B cell (primary cell): ENCODE results near the gene JAK3. TPM values are rescaled to one million over a fixed set of nuclear protein-coding genes. Genes with fewer than 3 reads are reported as not detected.
"Not testable (repeated sequence)": the region's sequence is repeated elsewhere in the genome, so short reads cannot be mapped to it uniquely, and the experiment has no call there.

Source experiments
- ATAC-seq: fragments of 200-7000 bp; cut with Tn5 transposase; one replicate; pipeline ENCODE4 v1.10.0; 2021; ENCODE audit warnings: low read depth, mild to moderate bottlenecking, moderate number of reproducible peaks, moderate library complexity
- CTCF ChIA-PET: fragments of 350-600 bp; sonication (Branson Sonifier 250); formaldehyde crosslinking; loops from one replicate; lab custom pipeline; 2021; ENCODE audit warnings: antibody characterized with exemption, inconsistent platforms; lab: Charles Lee
- POLR2A ChIA-PET: fragments of 350-600 bp; sonication (Branson Sonifier 250); formaldehyde crosslinking; loops from one replicate; lab custom pipeline; 2021; ENCODE audit warnings: antibody characterized with exemption; lab: Charles Lee
- DNase-seq: peaks from one replicate; pipeline ENCODE4 v3.0.0; 2013
- H2AFZ ChIP-seq: 2 replicates; pipeline ENCODE4 v1.6.1; 2012; ENCODE audit warnings: mild to moderate bottlenecking, low read depth, low read length; ENCODE audit not compliant: insufficient read depth, poor library complexity, severe bottlenecking
- H3K27ac ChIP-seq, 2 donors: 1 replicate in 1 of 2; 2 replicates in 1 of 2; pipeline ENCODE4 v1.5.1; 2012 to 2013; ENCODE audit warnings: low read length in 2 of 2, mild to moderate bottlenecking in 2 of 2, moderate library complexity in 1 of 2
- H3K27me3 ChIP-seq, 4 experiments: fragments of 200-600 bp in 1 of 4; sonication (generic) in 1 of 4; replicated peaks in 1 of 4; 1 replicate in 2 of 4; 2 replicates in 2 of 4; pipeline versions ENCODE4 v1.6.1 to v1.7.0; 2013 to 2016; ENCODE audit warnings: low read length in 3 of 4, mild to moderate bottlenecking in 2 of 4, mixed read lengths in 1 of 4, moderate library complexity in 1 of 4; ENCODE audit not compliant: insufficient read depth in 4 of 4, control insufficient read depth in 3 of 4; ENCODE audit errors: control extremely low read depth in 1 of 4
- H3K36me3 ChIP-seq, 2 experiments: replicated peaks in 1 of 2; 1 replicate in 1 of 2; 2 replicates in 1 of 2; pipeline versions ENCODE4 v1.6.1 to v1.7.1; 2013; ENCODE audit warnings: low read length in 1 of 2; ENCODE audit not compliant: insufficient read depth in 2 of 2, control insufficient read depth in 1 of 2; ENCODE audit errors: control extremely low read depth in 1 of 2, extremely low read depth in 1 of 2
- H3K4me1 ChIP-seq, 2 donors: fragments of 200-600 bp in 1 of 2; sonication (generic) in 1 of 2; 1 replicate in 1 of 2; 2 replicates in 1 of 2; pipeline versions ENCODE4 v1.5.1 to v1.6.1; 2013 to 2017; ENCODE audit warnings: low read length in 2 of 2; ENCODE audit not compliant: control insufficient read depth in 2 of 2, insufficient read depth in 2 of 2
- H3K4me2 ChIP-seq: replicated peaks from 2 replicates; pipeline ENCODE3; 2012; ENCODE audit warnings: mild to moderate bottlenecking, low read depth, low read length; ENCODE audit not compliant: poor library complexity, severe bottlenecking
- H3K4me3 ChIP-seq, 5 experiments: fragments of 200-600 bp in 1 of 5; sonication (generic) in 1 of 5; 1 replicate in 3 of 5; 2 replicates in 2 of 5; pipeline versions ENCODE4 v1.5.1 to v1.7.0; 2011 to 2016; ENCODE audit warnings: low read length in 4 of 5, mild to moderate bottlenecking in 4 of 5, low read depth in 2 of 5, control low read depth in 1 of 5, moderate library complexity in 1 of 5; ENCODE audit not compliant: insufficient read depth in 1 of 5; ENCODE audit errors: control extremely low read depth in 1 of 5, extremely low read depth in 1 of 5
- H3K79me2 ChIP-seq: fragments of 200-600 bp; sonication (generic); one replicate; pipeline ENCODE4 v1.6.0; 2016; ENCODE audit warnings: low read length; ENCODE audit not compliant: control insufficient read depth, insufficient read depth
- H3K9ac ChIP-seq: fragments of 200-600 bp; sonication (generic); 2 replicates; pipeline ENCODE4 v1.6.1; 2017; ENCODE audit warnings: mild to moderate bottlenecking, low read length, moderate library complexity
- H3K9me3 ChIP-seq, 3 donors: one replicate each; pipeline versions ENCODE4 v1.6.1 to v1.7.1; 2013; ENCODE audit warnings: low read length in 2 of 3; ENCODE audit not compliant: control insufficient read depth in 2 of 3, insufficient read depth in 1 of 3; ENCODE audit errors: control extremely low read depth in 1 of 3
- H4K20me1 ChIP-seq: 2 replicates; pipeline ENCODE4 v1.6.0; 2012; ENCODE audit warnings: mild to moderate bottlenecking, low read length; ENCODE audit not compliant: insufficient read depth, control insufficient read depth, poor library complexity, severe bottlenecking
- H3K27ac Mint-ChIP-seq: one replicate; pipeline ENCODE4 v1.8.0; 2021; ENCODE audit warnings: mixed read lengths
- H3K27me3 Mint-ChIP-seq: one replicate; pipeline ENCODE4 v1.8.0; 2021; ENCODE audit warnings: mixed read lengths
- H3K4me1 Mint-ChIP-seq: one replicate; pipeline ENCODE4 v1.8.0; 2021; ENCODE audit warnings: mixed read lengths
- H3K4me3 Mint-ChIP-seq: one replicate; pipeline ENCODE4 v1.8.0; 2021; ENCODE audit warnings: mixed read lengths
- H3K9me3 Mint-ChIP-seq: one replicate; pipeline ENCODE4 v1.8.0; 2022; ENCODE audit warnings: mixed read lengths; ENCODE audit not compliant: insufficient read depth
- EZH2 ChIP-seq: IDR thresholded peaks from 2 replicates; pipeline ENCODE4 v1.6.1; 2012; ENCODE audit warnings: borderline replicate concordance, low read depth, mild to moderate bottlenecking, moderate library complexity, low read length; ENCODE audit not compliant: insufficient read depth, poor library complexity, severe bottlenecking
- WGBS: methylation state at CpG from one replicate; pipeline ENCODE4 v1.1.5; 2013; ENCODE audit warnings: missing lambda C conversion rate; ENCODE audit not compliant: insufficient coverage; 5-methylcytosine and 5-hydroxymethylcytosine counted together
- intact Hi-C: fragments of 100-400 bp; cut with micrococcal nuclease; formaldehyde crosslinking; loops from one replicate; pipeline ENCODE4 v1.10.0; 2022
- polyA plus RNA-seq: library from polyadenylated mRNA; depleted of rRNA; stranded (reverse); fragments of >200 nt; gene quantifications from 2 replicates; pipeline ENCODE4 v1.2.3, GENCODE V29; 2012
- total RNA-seq, 2 donors: library from RNA; stranded (reverse); fragments of 120-200 nt in 1 of 2; gene quantifications; 1 replicate in 1 of 2; 2 replicates in 1 of 2; pipeline versions ENCODE4 v1.2.3 to v1.2.4, GENCODE V29; 2013 to 2022
- TF ChIP-seq, protein P1 (sequence below): fragments of 200-600 bp; IDR thresholded peaks from one replicate; pipeline ENCODE4 v1.8.0; 2022; ENCODE audit warnings: antibody characterized with exemption, mild to moderate bottlenecking

Gene JAK3
- total and polyA plus RNA-seq, 2 donors (not counting 1 experiment from before 2014, with no cell fraction given) = 102 to 143 TPM

DNA sequence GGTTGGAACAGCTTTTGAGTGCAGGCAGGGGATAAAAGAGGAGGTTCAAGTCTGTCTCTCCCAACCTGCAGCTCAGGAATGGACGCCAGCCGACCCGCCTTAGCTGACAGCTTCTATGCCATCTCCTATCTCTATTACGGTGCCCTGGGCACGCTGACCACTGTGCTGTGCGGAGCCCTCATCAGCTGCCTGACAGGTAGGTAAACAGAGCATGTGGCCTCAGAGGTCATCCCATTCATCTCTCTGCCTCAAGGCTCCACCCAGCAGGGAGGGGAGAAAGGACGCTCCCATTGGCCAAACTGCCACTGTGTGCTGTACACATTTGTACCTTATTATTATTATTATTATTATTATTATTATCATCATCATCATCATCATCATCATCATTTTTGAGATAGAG, 40.5 kb upstream of the JAK3 start:
- Mint-ChIP-seq H3K27ac (no peak overlapping the region), H3K27me3 (peaks cover 4% of the 10 kb centered on the region), H3K4me1 (peaks cover 23% of the 10 kb centered on the region), H3K9me3 (no peaks in the 10 kb centered on the region), H3K4me3 (no peak overlapping the region)
- no peaks in the 10 kb centered on the region for H3K79me2 ChIP-seq
- no peaks in the 10 kb centered on the region for H3K27me3 ChIP-seq
- H3K4me3 ChIP-seq = no peak overlapping the region
- no peaks in the 10 kb centered on the region for H3K36me3 ChIP-seq
- ATAC-seq (no peak), DNase-seq (no peak)
- TF ChIP-seq, protein P1, sequence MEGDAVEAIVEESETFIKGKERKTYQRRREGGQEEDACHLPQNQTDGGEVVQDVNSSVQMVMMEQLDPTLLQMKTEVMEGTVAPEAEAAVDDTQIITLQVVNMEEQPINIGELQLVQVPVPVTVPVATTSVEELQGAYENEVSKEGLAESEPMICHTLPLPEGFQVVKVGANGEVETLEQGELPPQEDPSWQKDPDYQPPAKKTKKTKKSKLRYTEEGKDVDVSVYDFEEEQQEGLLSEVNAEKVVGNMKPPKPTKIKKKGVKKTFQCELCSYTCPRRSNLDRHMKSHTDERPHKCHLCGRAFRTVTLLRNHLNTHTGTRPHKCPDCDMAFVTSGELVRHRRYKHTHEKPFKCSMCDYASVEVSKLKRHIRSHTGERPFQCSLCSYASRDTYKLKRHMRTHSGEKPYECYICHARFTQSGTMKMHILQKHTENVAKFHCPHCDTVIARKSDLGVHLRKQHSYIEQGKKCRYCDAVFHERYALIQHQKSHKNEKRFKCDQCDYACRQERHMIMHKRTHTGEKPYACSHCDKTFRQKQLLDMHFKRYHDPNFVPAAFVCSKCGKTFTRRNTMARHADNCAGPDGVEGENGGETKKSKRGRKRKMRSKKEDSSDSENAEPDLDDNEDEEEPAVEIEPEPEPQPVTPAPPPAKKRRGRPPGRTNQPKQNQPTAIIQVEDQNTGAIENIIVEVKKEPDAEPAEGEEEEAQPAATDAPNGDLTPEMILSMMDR = no peak
- TF ChIP-seq EZH2 = no peak
- no peak overlapping the region for H3K9ac ChIP-seq
- no peak overlapping the region for H3K27ac ChIP-seq
- no peak overlapping the region for H3K4me2 ChIP-seq
- ChIA-PET CTCF (no interaction called here), POLR2A (no interaction called here)
- peaks cover 35 to 37% of the 10 kb centered on the region in 2 donors for H3K4me1 ChIP-seq
- H2AFZ ChIP-seq = no peak overlapping the region
- no peaks in the 10 kb centered on the region for H3K9me3 ChIP-seq
- no peaks in the 10 kb centered on the region for H4K20me1 ChIP-seq
- intact Hi-C loops = no loop called here
- WGBS = 89% methylated on average over 5 of the region's 7 CpGs

DNA sequence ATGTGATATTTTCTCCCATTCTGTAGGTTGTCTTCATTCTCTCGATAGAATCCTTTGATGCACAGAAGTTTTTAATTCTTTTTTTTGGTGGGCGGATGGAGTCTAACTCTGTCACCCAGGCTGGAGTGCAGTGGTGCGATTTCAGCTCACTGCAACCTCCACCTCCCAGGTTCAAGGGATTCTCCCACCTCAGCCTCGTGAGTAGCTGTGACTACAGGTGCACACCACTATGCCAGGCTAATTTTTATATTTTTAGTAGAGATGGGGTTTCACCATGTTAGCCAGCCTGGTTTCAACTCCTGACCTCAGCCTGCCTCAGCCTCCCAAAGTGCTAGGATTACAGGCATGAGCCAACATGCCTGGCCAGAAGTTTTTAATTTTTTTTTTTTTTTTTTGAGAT, 39.4 kb upstream of the JAK3 start:
- H3K4me2 ChIP-seq, H3K9me3 Mint-ChIP-seq, H3K27ac ChIP-seq, CTCF ChIA-PET, H3K4me3 Mint-ChIP-seq, H4K20me1 ChIP-seq, H3K9ac ChIP-seq, H3K79me2 ChIP-seq, H3K4me3 ChIP-seq, H2AFZ ChIP-seq, intact Hi-C loops, H3K27ac Mint-ChIP-seq, H3K27me3 ChIP-seq, H3K9me3 ChIP-seq, DNase-seq, H3K27me3 Mint-ChIP-seq, H3K36me3 ChIP-seq, ATAC-seq: not testable (repeated sequence)
- peaks cover 37 to 39% of the 10 kb centered on the region in 2 donors for H3K4me1 ChIP-seq
- POLR2A ChIA-PET = interaction anchor here (0.7 kb wide), 1 partner anchor 306 kb away, joined by 5 read pairs; no protein-coding TSS in a partner anchor
- peaks cover 24% of the 10 kb centered on the region for H3K4me1 Mint-ChIP-seq
- WGBS = no CpG with 5 or more reads among the region's 4 CpGs
